Measurements from ENCODE around the gene DUSP22. TPM values are rescaled to one million over a fixed set of nuclear protein-coding genes. Genes with fewer than 3 reads are reported as not detected.

Gene DUSP22
- total RNA-seq, 1 experiment from 2014 or later: 19.2 TPM

GRCh38 chr6:335572-335971 is 43.3 kb downstream of the DUSP22 start:
- intact Hi-C loops (cut with micrococcal nuclease): no loop called here
- no peaks in the 10 kb centered on the region for H3K9me2 ChIP-seq (ENCODE audit: insufficient read depth)
- POLR2A ChIA-PET: no interaction called here
- no peak overlapping the region for H3K27ac ChIP-seq (ENCODE audit: low read depth, low read length)
- DNase-seq (ENCODE audit: low read depth, low spot score): no peak
- RAD21 ChIA-PET (ENCODE audit: low non-redundant PET in 1 of 2, low total read pairs in 2 of 2, uncharacterized antibody in 2 of 2, unreplicated experiment in 2 of 2): no interaction called here
- H3K9ac ChIP-seq (ENCODE audit: low read length): no peak overlapping the region
- H3K27me3 ChIP-seq (ENCODE audit: insufficient read depth, low read length): no peaks in the 10 kb centered on the region
- ATAC-seq: no peak
- no peak overlapping the region for H3K4me2 ChIP-seq (ENCODE audit: low read length)
- no peak for TF ChIP-seq SIN3A (IDR thresholded peaks at IDR 0.05; ENCODE audit: low read depth)
- no peak for TF ChIP-seq CTCF (IDR thresholded peaks at IDR 0.05 in 2 of 3, conservative IDR thresholded peaks at IDR 0.05 in 1 of 3; ENCODE audit: borderline replicate concordance in 1 of 3, insufficient read depth in 1 of 3, low read depth in 2 of 3, low read length in 2 of 3)
- no peak for TF ChIP-seq YY1 (IDR thresholded peaks at IDR 0.05; ENCODE audit: extremely low read depth, insufficient replicate concordance, low read depth, low read length)
- no peak for TF ChIP-seq POLR2A (IDR thresholded peaks at IDR 0.05; ENCODE audit: borderline replicate concordance, extremely low read depth, insufficient read depth, insufficient read length)
- no peak for TF ChIP-seq JUND (IDR thresholded peaks at IDR 0.05)
- TF ChIP-seq ZBTB33 (IDR thresholded peaks at IDR 0.05; ENCODE audit: extremely low read depth, insufficient replicate concordance, low read length): no peak
- TF ChIP-seq EZH2 (IDR thresholded peaks at IDR 0.05): no peak
- no peak for TF ChIP-seq ATF3 (IDR thresholded peaks at IDR 0.05)
- no peak for TF ChIP-seq TCF7L2 (IDR thresholded peaks at IDR 0.05; ENCODE audit: borderline replicate concordance, extremely low read depth, insufficient read depth, insufficient read length)
- TF ChIP-seq ELF1 (IDR thresholded peaks at IDR 0.05; ENCODE audit: borderline replicate concordance, low read depth): no peak
- TF ChIP-seq RAD21 (IDR thresholded peaks at IDR 0.05; ENCODE audit: low read depth): no peak
- no peak for TF ChIP-seq EGR1 (IDR thresholded peaks at IDR 0.05; ENCODE audit: low read depth)
- no peak for TF ChIP-seq REST (IDR thresholded peaks at IDR 0.05; ENCODE audit: low read depth)
- no peak for TF ChIP-seq SRF (IDR thresholded peaks at IDR 0.05; ENCODE audit: low read depth)
- no TSS peak for BruUV-seq (replicated peaks)
- H3K9me3 ChIP-seq (ENCODE audit: control insufficient read depth in 1 of 2, insufficient read depth in 1 of 2, low read depth in 1 of 2, low read length in 2 of 2): no peaks in the 10 kb centered on the region; a peak in 2 of 4 replicates
- CTCF ChIA-PET: no interaction called here
- H3K4me3 ChIP-seq (replicated peaks in 1 of 2; ENCODE audit: low read depth in 1 of 2, low read length in 2 of 2): no peak overlapping the region
- no peaks in the 10 kb centered on the region for H3K36me3 ChIP-seq (ENCODE audit: control insufficient read depth in 1 of 2, insufficient read depth in 2 of 2, low read length in 2 of 2)
- H2AFZ ChIP-seq (ENCODE audit: low read depth, low read length, poor library complexity, severe bottlenecking): no peak overlapping the region
- H4K20me1 ChIP-seq (ENCODE audit: insufficient read depth): no peaks in the 10 kb centered on the region
- no peaks in the 10 kb centered on the region for H3K4me1 ChIP-seq (ENCODE audit: control insufficient read depth in 1 of 2, insufficient read depth in 2 of 2, low read length in 2 of 2)
- no peaks in the 10 kb centered on the region for H3K79me2 ChIP-seq (ENCODE audit: insufficient read depth, low read length)
